CD4-positive, alpha-beta memory T cell (primary cell): Measurements from ENCODE around the gene ATP10B. TPM values are rescaled to one million over a fixed set of nuclear protein-coding genes. Genes with fewer than 3 reads are reported as not detected.

Source experiments
- CTCF ChIA-PET: fragments of 350-600 bp; sonication (Branson Sonifier 250); formaldehyde crosslinking; loops from one replicate; lab custom pipeline; 2021; ENCODE audit warnings: inconsistent platforms; ENCODE audit not compliant: partially characterized antibody; lab: Charles Lee
- POLR2A ChIA-PET: fragments of 350-600 bp; sonication (Branson Sonifier 250); formaldehyde crosslinking; loops from one replicate; lab custom pipeline; 2021; ENCODE audit not compliant: partially characterized antibody; lab: Charles Lee
- DNase-seq, 5 donors: peaks; one replicate each; pipeline versions ENCODE4 v3.0.0 to v3.0.0-alpha.2; 2020 to 2022; ENCODE audit warnings: mixed read lengths in 1 of 5
- H3K27ac ChIP-seq: one replicate; pipeline ENCODE4 v1.7.0; 2013; ENCODE audit warnings: low read depth, low read length
- H3K27me3 ChIP-seq: 2 replicates; pipeline ENCODE4 v1.7.0; 2013; ENCODE audit warnings: mild to moderate bottlenecking, low read length, moderate library complexity; ENCODE audit not compliant: insufficient read depth
- H3K36me3 ChIP-seq: 2 replicates; pipeline ENCODE4 v1.7.0; 2013; ENCODE audit warnings: mild to moderate bottlenecking, low read length, moderate library complexity; ENCODE audit not compliant: insufficient read depth
- H3K4me1 ChIP-seq: 2 replicates; pipeline ENCODE4 v1.7.0; 2013; ENCODE audit warnings: mild to moderate bottlenecking, low read length, moderate library complexity; ENCODE audit not compliant: insufficient read depth
- H3K4me3 ChIP-seq, 2 donors: one replicate each; pipeline ENCODE4 v1.7.0; 2013; ENCODE audit warnings: low read length in 2 of 2, mild to moderate bottlenecking in 1 of 2
- H3K9me3 ChIP-seq, 2 donors: one replicate each; pipeline ENCODE4 v1.7.0; 2013; ENCODE audit warnings: low read length in 2 of 2, control low read depth in 1 of 2; ENCODE audit not compliant: control insufficient read depth in 1 of 2
- H3K27ac Mint-ChIP-seq, 7 donors: one replicate each; pipeline ENCODE4 v1.8.0; 2020 to 2021; ENCODE audit warnings: mixed read lengths in 7 of 7, mild to moderate bottlenecking in 6 of 7, inconsistent platforms in 3 of 7, moderate library complexity in 3 of 7
- H3K27me3 Mint-ChIP-seq, 2 donors: one replicate each; pipeline ENCODE4 v1.8.0; 2020 to 2021; ENCODE audit warnings: mixed read lengths in 2 of 2
- H3K36me3 Mint-ChIP-seq, 2 donors: one replicate each; pipeline ENCODE4 v1.8.0; 2020 to 2021; ENCODE audit warnings: mixed read lengths in 2 of 2, inconsistent platforms in 1 of 2, mild to moderate bottlenecking in 1 of 2
- H3K4me1 Mint-ChIP-seq, 4 donors: one replicate each; pipeline ENCODE4 v1.8.0; 2020 to 2021; ENCODE audit warnings: mixed read lengths in 4 of 4, mild to moderate bottlenecking in 1 of 4
- H3K4me3 Mint-ChIP-seq, 8 donors: one replicate each; pipeline ENCODE4 v1.8.0; 2020 to 2021; ENCODE audit warnings: mixed read lengths in 8 of 8, mild to moderate bottlenecking in 7 of 8, moderate library complexity in 6 of 8, inconsistent platforms in 3 of 8
- H3K9me3 Mint-ChIP-seq, 8 donors: one replicate each; pipeline ENCODE4 v1.8.0; 2020 to 2021; ENCODE audit warnings: mixed read lengths in 8 of 8, mild to moderate bottlenecking in 5 of 8, inconsistent platforms in 3 of 8, moderate library complexity in 1 of 8
- intact Hi-C: fragments of 100-400 bp; cut with micrococcal nuclease; formaldehyde crosslinking; loops from one replicate; pipeline ENCODE4 v1.15.1; 2023
- polyA plus RNA-seq, 2 donors: library from polyadenylated mRNA; unstranded; fragments of 300-500 nt; fragmentation: Illumina TruSeq; gene quantifications; one replicate each; pipeline ENCODE4 v1.2.3, GENCODE V29; 2021
- total RNA-seq, 2 experiments: library from RNA; stranded (reverse); gene quantifications; one replicate each; pipeline ENCODE4 v1.2.3, GENCODE V29; 2021

ATP10B gene
- total and polyA plus RNA-seq, 4 experiments from 2014 or later = not detected

DNA sequence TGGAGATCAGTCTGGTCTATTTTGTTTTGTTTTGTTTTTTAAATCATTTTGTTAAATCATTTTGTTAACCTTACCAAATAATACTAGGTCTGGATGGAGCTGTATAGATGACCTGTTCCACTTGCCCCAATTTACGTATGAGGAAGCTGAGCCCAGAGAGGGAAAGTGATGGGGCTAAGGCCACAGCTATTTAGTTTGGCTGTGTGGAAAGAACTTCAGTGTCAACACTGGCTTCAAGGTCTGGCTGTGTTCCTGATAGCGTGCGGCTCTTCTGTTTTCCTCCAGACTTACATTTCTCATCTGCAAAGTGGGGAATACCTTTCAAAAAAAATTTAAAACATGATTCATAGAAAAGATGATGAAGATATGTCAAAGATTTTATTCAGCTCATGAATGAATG is 317.9 kb downstream of the ATP10B start:
- intact Hi-C loops = no loop called here
- CTCF ChIA-PET = interaction anchor here (0.8 kb wide), 1 partner anchor 13 kb away, joined by 3 read pairs; no protein-coding TSS in a partner anchor
- Histone ChIP-seq H3K9me3 (no peaks in the 10 kb centered on the region), H3K36me3 (no peaks in the 10 kb centered on the region), H3K27ac (no peak overlapping the region), H3K4me1 (no peaks in the 10 kb centered on the region), H3K4me3 (no peak overlapping the region), H3K27me3 (no peaks in the 10 kb centered on the region)
- Mint-ChIP-seq H3K4me1 (no peaks in the 10 kb centered on the region), H3K27ac (no peak overlapping the region), H3K36me3 (no peaks in the 10 kb centered on the region), H3K9me3 (peaks cover 0 to 5% (median 0%) of the 10 kb centered on the region in 8 donors), H3K27me3 (no peaks in the 10 kb centered on the region), H3K4me3 (no peak overlapping the region)
- DNase-seq = no peak
- POLR2A ChIA-PET = no interaction called here

DNA sequence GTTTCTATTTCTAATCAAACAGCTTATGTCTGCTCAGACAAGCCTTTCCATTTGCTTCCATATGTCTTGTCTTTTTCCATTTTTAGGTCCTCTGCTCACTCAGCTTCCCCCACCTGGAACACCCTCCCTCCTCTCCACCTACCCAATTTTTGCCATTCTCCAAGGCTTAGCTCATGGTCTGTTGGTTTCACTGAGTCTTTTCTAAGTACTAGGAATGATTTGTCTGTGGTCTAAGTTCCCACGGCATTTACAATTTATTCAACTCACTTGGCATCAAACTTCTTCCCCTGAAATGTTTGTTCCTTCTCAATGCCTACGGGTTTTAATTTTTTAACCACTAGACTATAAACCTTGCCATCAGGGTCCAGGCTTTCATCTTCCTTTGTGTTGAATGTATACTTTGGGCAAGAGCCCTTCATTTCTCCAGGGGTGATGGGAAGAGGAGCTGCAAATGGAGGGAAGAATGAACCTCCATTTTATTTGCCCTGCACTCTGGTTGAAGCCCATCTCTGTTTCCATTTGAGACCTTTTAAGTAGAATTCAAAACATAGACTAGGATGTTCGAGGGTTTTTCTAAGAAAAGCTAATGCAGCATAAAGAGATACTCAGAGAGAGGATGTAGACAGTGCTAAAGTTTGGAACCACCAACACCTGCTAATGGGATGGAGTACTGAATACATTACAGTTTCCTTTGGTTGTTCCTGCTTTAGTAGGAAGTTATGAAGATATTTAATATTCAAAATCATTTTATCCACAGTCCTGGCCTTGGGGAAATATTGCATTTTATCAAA is 326.3 kb downstream of the ATP10B start:
- intact Hi-C loops = no loop called here

DNA sequence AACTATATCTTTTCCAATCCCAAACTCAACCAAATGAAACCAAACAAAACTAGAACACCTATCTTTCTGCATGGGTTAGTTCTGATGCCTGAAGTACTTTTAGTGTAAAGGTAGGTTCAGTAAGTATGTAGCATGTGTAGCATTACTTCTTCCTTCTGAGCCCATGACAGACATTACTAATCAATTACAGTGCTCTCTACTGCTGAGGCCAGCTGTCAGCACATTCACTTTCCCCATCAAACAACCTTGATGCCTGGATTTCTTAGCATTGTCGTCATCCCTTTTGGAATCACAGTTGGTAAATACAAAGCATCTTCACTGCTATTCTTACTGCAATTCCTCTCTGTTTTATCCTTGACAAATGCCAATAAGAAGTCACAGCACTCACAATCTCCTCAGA is 327.2 kb downstream of the ATP10B start:
- no peaks in the 10 kb centered on the region for H3K36me3 ChIP-seq
- H3K27me3 ChIP-seq = no peaks in the 10 kb centered on the region
- peaks cover 0 to 4% of the 10 kb centered on the region in 2 donors for H3K27me3 Mint-ChIP-seq
- no peaks in the 10 kb centered on the region for H3K4me1 ChIP-seq
- ChIA-PET POLR2A (no interaction called here), CTCF (no interaction called here)
- intact Hi-C loops = no loop called here
- H3K36me3 Mint-ChIP-seq = no peaks in the 10 kb centered on the region
- no peak overlapping the region for H3K27ac Mint-ChIP-seq
- H3K9me3 Mint-ChIP-seq = peaks cover 0 to 2% (median 0%) of the 10 kb centered on the region in 8 donors
- DNase-seq = no peak
- H3K9me3 ChIP-seq = no peaks in the 10 kb centered on the region
- H3K4me3 ChIP-seq = no peak overlapping the region
- H3K27ac ChIP-seq = no peak overlapping the region
- H3K4me1 Mint-ChIP-seq = peaks cover 0 to 1% (median 0%) of the 10 kb centered on the region in 4 donors
- H3K4me3 Mint-ChIP-seq = no peak overlapping the region

More for the DNA sequence above, 326.3 kb downstream of the ATP10B start:
- H3K4me3 ChIP-seq = no peak overlapping the region
- Mint-ChIP-seq H3K4me1 (peaks cover 0 to 1% (median 0%) of the 10 kb centered on the region in 4 donors), H3K4me3 (no peak overlapping the region), H3K27ac (no peak overlapping the region), H3K36me3 (no peaks in the 10 kb centered on the region), H3K27me3 (peaks cover 0 to 4% of the 10 kb centered on the region in 2 donors), H3K9me3 (peaks cover 0 to 5% (median 0%) of the 10 kb centered on the region in 8 donors)
- H3K27me3 ChIP-seq = no peaks in the 10 kb centered on the region
- H3K9me3 ChIP-seq = no peaks in the 10 kb centered on the region
- H3K27ac ChIP-seq = no peak overlapping the region
- no peak for DNase-seq
- H3K4me1 ChIP-seq = no peaks in the 10 kb centered on the region
- H3K36me3 ChIP-seq = no peaks in the 10 kb centered on the region
- ChIA-PET POLR2A (no interaction called here), CTCF (no interaction called here)

DNA sequence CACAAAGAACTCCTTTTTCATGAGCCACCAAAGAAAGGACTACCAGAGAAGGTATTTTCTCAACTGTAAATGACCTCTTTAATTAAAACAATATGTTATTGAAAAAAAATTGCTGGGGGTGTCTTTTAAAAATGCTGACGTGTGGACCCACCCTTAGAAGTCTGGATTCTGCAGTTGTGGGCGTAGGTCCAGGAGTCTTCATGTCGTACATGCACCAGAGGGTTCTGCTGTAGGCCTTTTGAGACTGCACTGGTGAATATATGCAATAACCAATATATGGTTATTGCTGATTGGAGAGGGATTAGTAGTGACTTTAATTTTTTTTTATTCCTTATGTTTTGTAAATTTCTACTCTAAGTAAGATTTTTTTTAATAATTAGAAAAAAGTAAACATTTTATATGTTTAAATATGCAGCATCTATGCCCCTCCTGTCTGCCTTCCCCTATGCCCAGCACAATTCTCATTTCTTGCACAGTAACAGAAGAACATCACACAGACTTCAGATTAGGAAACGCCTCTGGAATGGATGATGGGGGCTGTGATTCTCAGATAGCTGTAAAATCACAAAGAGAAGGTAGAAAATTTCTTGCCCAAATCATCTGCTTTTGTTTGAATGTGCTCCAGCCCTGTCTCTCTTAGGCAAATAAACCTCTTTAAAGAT is 328.4 kb downstream of the ATP10B start:
- no peaks in the 10 kb centered on the region for H3K36me3 ChIP-seq

DNA sequence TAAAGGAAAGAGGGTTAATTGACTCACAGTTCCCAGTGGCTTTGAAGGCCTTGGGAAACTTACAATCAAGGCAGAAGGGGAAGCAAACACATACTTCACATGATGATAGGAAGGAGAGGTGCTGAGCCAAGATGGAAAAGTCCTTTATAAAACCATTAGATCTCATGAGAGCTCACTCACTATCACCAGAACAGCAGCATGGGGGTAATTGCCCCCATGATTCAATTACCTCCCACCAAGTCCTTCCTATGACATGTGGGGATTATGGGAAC is 330.7 kb downstream of the ATP10B start:
- Mint-ChIP-seq H3K4me3 (no peak overlapping the region), H3K4me1 (peaks cover 0 to 1% (median 0%) of the 10 kb centered on the region in 4 donors), H3K27me3 (no peaks in the 10 kb centered on the region), H3K27ac (no peak overlapping the region), H3K36me3 (no peaks in the 10 kb centered on the region), H3K9me3 (no peaks in the 10 kb centered on the region)
- ChIA-PET POLR2A (no interaction called here), CTCF (interaction anchor here (0.8 kb wide), 1 partner anchor 16 kb away, joined by 3 read pairs; no protein-coding TSS in a partner anchor)
- no peak for DNase-seq
- intact Hi-C loops = no loop called here
- no peaks in the 10 kb centered on the region for H3K9me3 ChIP-seq
- H3K27ac ChIP-seq = no peak overlapping the region
- no peaks in the 10 kb centered on the region for H3K4me1 ChIP-seq
- no peak overlapping the region for H3K4me3 ChIP-seq
- H3K27me3 ChIP-seq = no peaks in the 10 kb centered on the region
- no peaks in the 10 kb centered on the region for H3K36me3 ChIP-seq

More for the DNA sequence above, 328.4 kb downstream of the ATP10B start:
- Histone ChIP-seq H3K4me1 (no peaks in the 10 kb centered on the region), H3K4me3 (no peak overlapping the region), H3K27ac (no peak overlapping the region), H3K9me3 (no peaks in the 10 kb centered on the region), H3K27me3 (no peaks in the 10 kb centered on the region)
- POLR2A ChIA-PET = no interaction called here
- intact Hi-C loops = no loop called here
- CTCF ChIA-PET = no interaction called here
- Mint-ChIP-seq H3K9me3 (no peaks in the 10 kb centered on the region), H3K4me1 (peaks cover 0 to 1% (median 0%) of the 10 kb centered on the region in 4 donors), H3K27ac (no peak overlapping the region), H3K36me3 (no peaks in the 10 kb centered on the region), H3K4me3 (no peak overlapping the region), H3K27me3 (peaks cover 0 to 4% of the 10 kb centered on the region in 2 donors)
- DNase-seq = no peak

DNA sequence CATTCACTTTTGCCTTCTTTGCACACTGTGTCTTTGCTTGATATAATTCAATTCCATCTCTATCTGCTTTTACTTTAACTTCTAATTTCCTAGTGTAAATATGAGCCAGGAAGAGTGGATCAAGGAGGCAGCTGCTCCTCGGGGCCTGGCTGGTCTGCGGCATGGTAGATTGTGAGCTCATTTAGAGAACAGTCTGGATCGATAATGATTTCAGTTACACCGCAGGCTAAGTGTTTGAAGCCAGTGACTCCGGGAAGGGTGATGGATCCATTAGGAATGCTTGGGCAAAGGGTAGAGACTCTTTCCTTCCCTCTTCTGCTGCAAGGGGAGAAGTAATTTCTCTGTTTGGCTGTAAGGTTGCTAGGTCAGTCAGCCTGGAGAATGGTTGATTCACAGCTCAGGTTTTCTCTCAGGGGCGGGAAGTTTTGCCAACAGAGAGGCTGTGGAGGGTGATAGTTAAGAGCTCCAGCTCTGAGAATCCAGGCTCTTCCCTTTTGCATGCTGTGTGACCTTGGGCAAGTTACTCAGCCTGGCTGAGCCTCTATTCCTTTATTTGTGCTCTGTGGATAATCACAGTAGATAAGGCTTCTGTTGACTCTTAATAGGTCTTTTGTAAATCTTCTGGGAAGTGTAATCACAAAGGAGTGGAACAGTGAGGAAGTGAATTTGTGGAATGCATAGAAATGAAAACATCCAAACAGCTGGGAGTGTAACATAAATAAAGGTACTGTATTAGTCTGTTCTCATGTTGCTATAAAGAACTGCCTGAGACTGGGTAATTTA is 331.2 kb downstream of the ATP10B start:
- Mint-ChIP-seq H3K36me3 (no peaks in the 10 kb centered on the region), H3K27me3 (no peaks in the 10 kb centered on the region), H3K27ac (no peak overlapping the region), H3K9me3 (no peaks in the 10 kb centered on the region), H3K4me3 (no peak overlapping the region), H3K4me1 (peaks cover 0 to 1% (median 0%) of the 10 kb centered on the region in 4 donors)
- intact Hi-C loops = no loop called here
- no peak for DNase-seq
- Histone ChIP-seq H3K9me3 (no peaks in the 10 kb centered on the region), H3K27ac (no peak overlapping the region), H3K27me3 (no peaks in the 10 kb centered on the region), H3K36me3 (no peaks in the 10 kb centered on the region), H3K4me3 (no peak overlapping the region), H3K4me1 (no peaks in the 10 kb centered on the region)
- ChIA-PET POLR2A (no interaction called here), CTCF (interaction anchor here (0.8 to 2.3 kb wide), 2 partner anchors 11 to 17 kb away, joined by 3 to 5 read pairs; no protein-coding TSS in a partner anchor)
